ENCODE measurements around the gene BIN2.

- TF ChIP-seq CTCF (conservative IDR thresholded peaks at IDR 0.05; ENCODE audit: low read depth, low read length) (no peak), MXI1 (IDR thresholded peaks at IDR 0.05; ENCODE audit: borderline replicate concordance, low read depth, low read length) (no peak), MAFK (IDR thresholded peaks at IDR 0.05; ENCODE audit: low read depth, low read length) (no peak), MAZ (IDR thresholded peaks at IDR 0.05; ENCODE audit: borderline replicate concordance, low read depth, low read length) (no peak), FOS (IDR thresholded peaks at IDR 0.05; ENCODE audit: low read depth, low read length) (no peak), BHLHE40 (IDR thresholded peaks at IDR 0.05; ENCODE audit: low read depth, low read length) (no peak), POLR2A (IDR thresholded peaks at IDR 0.05; ENCODE audit: low read depth, low read length) (no peak), CEBPB (IDR thresholded peaks at IDR 0.05; ENCODE audit: low read depth, low read length) (no peak), RFX5 (IDR thresholded peaks at IDR 0.05; ENCODE audit: low read depth, low read length) (no peak), ELK1 (IDR thresholded peaks at IDR 0.05; ENCODE audit: borderline replicate concordance, low read depth, low read length) (no peak), USF2 (IDR thresholded peaks at IDR 0.05; ENCODE audit: low read depth, low read length) (no peak), RAD21 (IDR thresholded peaks at IDR 0.05; ENCODE audit: low read length) (no peak)
Measured at GRCh38 chr12:51293696-51294095, 30.3 kb downstream of the BIN2 start.

Data from IMR-90 (cell line).